SK-N-MC (cell line): ENCODE data around the gene ASB16.

Experiments
- EZH2 ChIP-seq: fragments of 200-600 bp; sonication (generic); IDR thresholded peaks from one replicate; pipeline ENCODE4 v1.6.1; 2017; ENCODE audit warnings: antibody characterized with exemption
- FOXP2 ChIP-seq: optimal IDR thresholded peaks from 2 replicates; pipeline ENCODE3; 2011; ENCODE audit warnings: mild to moderate bottlenecking, moderate library complexity; ENCODE audit not compliant: insufficient read depth; ENCODE audit errors: extremely low read length, control extremely low read depth
- POLR2AphosphoS5 ChIP-seq: IDR thresholded peaks from 2 replicates; pipeline ENCODE4 v1.6.1; 2012; ENCODE audit warnings: mild to moderate bottlenecking, low read depth, low read length, borderline replicate concordance

DNA sequence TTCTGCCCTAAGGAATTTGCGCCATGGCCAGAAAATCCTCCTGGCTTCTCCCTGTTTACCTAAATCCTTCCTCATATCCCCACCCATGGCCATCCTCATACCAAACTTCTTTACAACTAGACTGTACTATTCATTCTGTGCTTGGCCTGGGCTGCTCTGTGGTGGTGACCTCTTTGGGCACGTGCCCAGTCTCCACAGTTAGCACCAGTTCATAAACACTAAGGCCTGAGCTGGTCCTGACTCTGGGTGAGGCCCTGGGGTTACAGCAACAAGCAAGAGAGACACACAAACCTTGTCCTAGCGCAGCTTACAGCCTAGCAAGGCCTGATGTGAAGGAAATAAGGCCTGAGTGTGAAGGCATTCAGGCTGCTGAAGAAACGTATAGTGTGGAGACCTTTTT is 32.3 kb downstream of the ASB16 start:
- TF ChIP-seq EZH2, result no peak
- no peak for TF ChIP-seq POLR2AphosphoS5
- TF ChIP-seq FOXP2, result no peak
